ENCODE results near the gene MYO7A.

- TF ChIP-seq, protein P1, sequence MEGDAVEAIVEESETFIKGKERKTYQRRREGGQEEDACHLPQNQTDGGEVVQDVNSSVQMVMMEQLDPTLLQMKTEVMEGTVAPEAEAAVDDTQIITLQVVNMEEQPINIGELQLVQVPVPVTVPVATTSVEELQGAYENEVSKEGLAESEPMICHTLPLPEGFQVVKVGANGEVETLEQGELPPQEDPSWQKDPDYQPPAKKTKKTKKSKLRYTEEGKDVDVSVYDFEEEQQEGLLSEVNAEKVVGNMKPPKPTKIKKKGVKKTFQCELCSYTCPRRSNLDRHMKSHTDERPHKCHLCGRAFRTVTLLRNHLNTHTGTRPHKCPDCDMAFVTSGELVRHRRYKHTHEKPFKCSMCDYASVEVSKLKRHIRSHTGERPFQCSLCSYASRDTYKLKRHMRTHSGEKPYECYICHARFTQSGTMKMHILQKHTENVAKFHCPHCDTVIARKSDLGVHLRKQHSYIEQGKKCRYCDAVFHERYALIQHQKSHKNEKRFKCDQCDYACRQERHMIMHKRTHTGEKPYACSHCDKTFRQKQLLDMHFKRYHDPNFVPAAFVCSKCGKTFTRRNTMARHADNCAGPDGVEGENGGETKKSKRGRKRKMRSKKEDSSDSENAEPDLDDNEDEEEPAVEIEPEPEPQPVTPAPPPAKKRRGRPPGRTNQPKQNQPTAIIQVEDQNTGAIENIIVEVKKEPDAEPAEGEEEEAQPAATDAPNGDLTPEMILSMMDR (IDR thresholded peaks at IDR 0.05): no peak
- TF ChIP-seq POLR2AphosphoS5 (IDR thresholded peaks at IDR 0.05): no peak
- no peak for TF ChIP-seq POLR2A (IDR thresholded peaks at IDR 0.05)
Observed at GRCh38 chr11:77203901-77204753, 76.1 kb downstream of the MYO7A start.
